HepG2 (cell line): ENCODE data around the gene SSX5. TPM values are rescaled to one million over a fixed set of nuclear protein-coding genes. Genes with fewer than 3 reads are reported as not detected.

Source experiments
- ATAC-seq: fragments of 200-7000 bp; cut with Tn5 transposase; 3 replicates; pipeline ENCODE4 v1.9.1; 2020; ENCODE audit warnings: mild to moderate bottlenecking, moderate library complexity
- BruUV-seq: library from RNA; stranded (reverse); fragments of 400-500 nt; replicated peaks from 2 replicates; lab custom pipeline; 2021; lab: Mats Ljungman, UMichigan
- CTCF ChIA-PET: fragments of 300-600 bp; formaldehyde crosslinking; extraction: SDS; loops from one replicate; lab custom pipeline; 2021; ENCODE audit warnings: low total read pairs, inconsistent platforms, low intra/inter-chr PET ratio; lab: Yijun Ruan, JAX
- POLR2A ChIA-PET: fragments of 350-600 bp; sonication (Branson Sonifier 250); formaldehyde crosslinking; loops from one replicate; lab custom pipeline; 2020; ENCODE audit warnings: antibody characterized with exemption, inconsistent platforms; lab: Yijun Ruan, JAX
- DNase-seq: peaks from one replicate; pipeline ENCODE4 v3.0.0-alpha.2; 2015; ENCODE audit warnings: low spot score
- FAIRE-seq: peaks from 3 replicates; lab custom pipeline; 2011; peaks lifted over from hg19 to GRCh38; lab: Jason Lieb, UNC
- H2AFZ ChIP-seq: one replicate; pipeline ENCODE4 v1.6.1; 2011; ENCODE audit warnings: low read length, inconsistent platforms
- H3K27ac ChIP-seq: fragments of 300-600 bp; 3 replicates; pipeline ENCODE4 v1.8.0; 2011; ENCODE audit warnings: mixed run types, mild to moderate bottlenecking, mixed read lengths, low read length, inconsistent platforms; ENCODE audit not compliant: insufficient read depth; ENCODE audit errors: extremely low read length
- H3K27me3 ChIP-seq, 2 experiments: fragments of 200-600 bp in 1 of 2; 2 replicates in 1 of 2; 3 replicates in 1 of 2; pipeline versions ENCODE4 v1.6.0 to v1.8.0; 2011; ENCODE audit warnings: low read length in 2 of 2, mild to moderate bottlenecking in 2 of 2, moderate library complexity in 2 of 2, inconsistent platforms in 1 of 2; ENCODE audit not compliant: insufficient read depth in 2 of 2, control insufficient read depth in 1 of 2
- H3K36me3 ChIP-seq, 2 experiments: fragments of 200-600 bp in 1 of 2; replicated peaks in 1 of 2; 2 replicates in 1 of 2; 3 replicates in 1 of 2; pipeline versions ENCODE4 v1.5.1 to v1.8.0; 2011; ENCODE audit warnings: low read length in 2 of 2, inconsistent platforms in 1 of 2; ENCODE audit not compliant: insufficient read depth in 2 of 2, control insufficient read depth in 1 of 2
- H3K4me1 ChIP-seq: 2 replicates; pipeline ENCODE4 v1.5.1; 2012; ENCODE audit warnings: low read length, inconsistent platforms; ENCODE audit not compliant: insufficient read depth
- H3K4me2 ChIP-seq: 2 replicates; pipeline ENCODE4 v1.6.0; 2011; ENCODE audit warnings: low read depth, low read length, inconsistent platforms
- H3K4me3 ChIP-seq, 3 experiments: fragments of 200-600 bp in 1 of 3; sonication (generic), shearing (Covaris generic) in 1 of 3; replicated peaks in 1 of 3; 2 replicates each; pipeline ENCODE4 v1.5.1; 2011 to 2016; ENCODE audit warnings: low read length in 3 of 3, inconsistent platforms in 2 of 3, low read depth in 2 of 3, mild to moderate bottlenecking in 2 of 3, control low read depth in 1 of 3, mixed read lengths in 1 of 3; ENCODE audit not compliant: insufficient read depth in 1 of 3
- H3K79me2 ChIP-seq: one replicate; pipeline ENCODE4 v1.6.1; 2011; ENCODE audit warnings: low read length, inconsistent platforms; ENCODE audit not compliant: insufficient read depth
- H3K9ac ChIP-seq: 2 replicates; pipeline ENCODE4 v1.6.0; 2011; ENCODE audit warnings: mild to moderate bottlenecking, low read depth, low read length, inconsistent platforms; ENCODE audit not compliant: insufficient read depth
- H3K9me3 ChIP-seq: 2 replicates; pipeline ENCODE4 v1.5.1; 2012; ENCODE audit warnings: mild to moderate bottlenecking, low read length
- H4K20me1 ChIP-seq: 2 replicates; pipeline ENCODE4 v1.6.0; 2011; ENCODE audit warnings: inconsistent platforms, mild to moderate bottlenecking, low read length, moderate library complexity; ENCODE audit not compliant: insufficient read depth
- ERF ChIP-seq: IDR thresholded peaks from 2 replicates; pipeline ENCODE4 v1.6.1; 2018; ENCODE audit warnings: missing biosample characterization, missing genetic modification reagents
- ETV5 ChIP-seq: IDR thresholded peaks from 2 replicates; pipeline ENCODE4 v1.6.1; 2018; ENCODE audit warnings: missing biosample characterization, missing genetic modification reagents, inconsistent platforms, borderline replicate concordance
- FIP1L1 ChIP-seq: fragments of 200-400 bp; formaldehyde crosslinking; IDR thresholded peaks from 2 replicates; pipeline ENCODE4 v1.6.1; 2018; ENCODE audit warnings: low read depth, mild to moderate bottlenecking, low read length, moderate library complexity, borderline replicate concordance; ENCODE audit not compliant: insufficient read depth
- FLYWCH1 ChIP-seq: sonication (generic); formaldehyde crosslinking; IDR thresholded peaks from 2 replicates; pipeline ENCODE4 v1.8.1; 2023; ENCODE audit warnings: mild to moderate bottlenecking, missing genetic modification reagents
- GABPA ChIP-seq, 2 experiments: IDR thresholded peaks; 2 replicates each; pipeline ENCODE4 v1.6.1; 2011 to 2016; ENCODE audit warnings: low read depth in 2 of 2, low read length in 1 of 2, missing biosample characterization in 1 of 2, missing genetic modification characterization in 1 of 2
- HNRNPL ChIP-seq: fragments of 200-400 bp; formaldehyde crosslinking; IDR thresholded peaks from 2 replicates; pipeline ENCODE4 v1.6.1; 2017; ENCODE audit warnings: mild to moderate bottlenecking, low read depth, low read length
- KDM6A ChIP-seq: IDR thresholded peaks from 2 replicates; pipeline ENCODE4 v1.6.1; 2016; ENCODE audit warnings: low read depth
- PHF20 ChIP-seq: sonication (generic); formaldehyde crosslinking; IDR thresholded peaks from 2 replicates; pipeline ENCODE4 v1.5.0; 2020; ENCODE audit warnings: mild to moderate bottlenecking, missing genetic modification reagents
- RFXAP ChIP-seq: sonication (generic); formaldehyde crosslinking; IDR thresholded peaks from 2 replicates; pipeline ENCODE4 v1.4.0; 2020; ENCODE audit warnings: missing genetic modification reagents, borderline replicate concordance
- SATB2 ChIP-seq: sonication (generic); formaldehyde crosslinking; IDR thresholded peaks from 2 replicates; pipeline ENCODE4 v1.5.0; 2020; ENCODE audit warnings: missing genetic modification reagents
- SRF ChIP-seq: IDR thresholded peaks from 2 replicates; pipeline ENCODE4 v1.6.1; 2011; ENCODE audit warnings: mild to moderate bottlenecking, low read depth, low read length, moderate library complexity
- ZMYM3 ChIP-seq: sonication (generic); formaldehyde crosslinking; IDR thresholded peaks from 2 replicates; pipeline ENCODE4 v1.5.1; 2020; ENCODE audit warnings: mild to moderate bottlenecking, missing genetic modification reagents
- ZNF343 ChIP-seq: sonication (generic); formaldehyde crosslinking; IDR thresholded peaks from 2 replicates; pipeline ENCODE4 v1.4.0; 2020; ENCODE audit warnings: mild to moderate bottlenecking, missing genetic modification reagents
- ZNF570 ChIP-seq: sonication (generic); formaldehyde crosslinking; IDR thresholded peaks from 2 replicates; pipeline ENCODE4 v1.4.0; 2020; ENCODE audit warnings: mild to moderate bottlenecking, missing genetic modification reagents, borderline replicate concordance
- WGBS: methylation state at CpG from one replicate; pipeline ENCODE4 v1.1.6; 2017; ENCODE audit warnings: low lambda C conversion rate; 5-methylcytosine and 5-hydroxymethylcytosine counted together
- in situ Hi-C: cut with HindIII; loops from 2 replicates; pipeline ENCODE4 v1.10.0; 2017; ENCODE audit warnings: low pct_unique_long_range_greater_than_20kb; ENCODE audit not compliant: extremely low pct_ligation_motif_present
- intact Hi-C: fragments of 100-400 bp; cut with micrococcal nuclease; formaldehyde crosslinking; loops from one replicate; pipeline ENCODE4 v1.10.0; 2022; ENCODE audit not compliant: unreplicated experiment
- polyA plus RNA-seq, 8 experiments: library from polyadenylated mRNA; depleted of rRNA in 3 of 8; stranded (reverse) in 7 of 8; unstranded in 1 of 8; fragments of >200 nt; fragmentation: Illumina TruSeq in 4 of 8; extraction: Trizol in 4 of 8; gene quantifications; 2 replicates each; pipeline versions ENCODE4 v1.2.1 to v1.2.3, GENCODE V29; 2011 to 2016; ENCODE audit warnings: low read depth in 4 of 8, missing spikeins in 1 of 8, mixed read lengths in 1 of 8; ENCODE audit not compliant: insufficient read depth in 1 of 8
- total RNA-seq, 5 experiments: library from RNA; depleted of rRNA; stranded (reverse); fragments of >200 nt; fragmentation: Illumina TruSeq; extraction: Trizol; gene quantifications; 2 replicates each; pipeline ENCODE4 v1.2.3, GENCODE V29; 2016; ENCODE audit warnings: low read depth in 1 of 5
- TF ChIP-seq, protein P1 (sequence below): sonication (generic); IDR thresholded peaks from 2 replicates; pipeline ENCODE4 v1.6.1; 2016; ENCODE audit warnings: low read depth, borderline replicate concordance
- TF ChIP-seq, protein P2 (sequence below): sonication (generic); formaldehyde crosslinking; IDR thresholded peaks from 2 replicates; pipeline ENCODE4 v1.4.0; 2020; ENCODE audit warnings: missing genetic modification reagents, borderline replicate concordance
- TF ChIP-seq, protein P3 (sequence below): sonication (generic); formaldehyde crosslinking; IDR thresholded peaks from 2 replicates; pipeline ENCODE4 v1.4.0; 2020; ENCODE audit warnings: missing genetic modification reagents; ENCODE audit errors: not compliant biosample characterization

The SSX5 gene
- total and polyA plus RNA-seq, 2 of the 13 experiments (the other 11 are each of a cell fraction or from before 2014, with no cell fraction given), result not detected

DNA sequence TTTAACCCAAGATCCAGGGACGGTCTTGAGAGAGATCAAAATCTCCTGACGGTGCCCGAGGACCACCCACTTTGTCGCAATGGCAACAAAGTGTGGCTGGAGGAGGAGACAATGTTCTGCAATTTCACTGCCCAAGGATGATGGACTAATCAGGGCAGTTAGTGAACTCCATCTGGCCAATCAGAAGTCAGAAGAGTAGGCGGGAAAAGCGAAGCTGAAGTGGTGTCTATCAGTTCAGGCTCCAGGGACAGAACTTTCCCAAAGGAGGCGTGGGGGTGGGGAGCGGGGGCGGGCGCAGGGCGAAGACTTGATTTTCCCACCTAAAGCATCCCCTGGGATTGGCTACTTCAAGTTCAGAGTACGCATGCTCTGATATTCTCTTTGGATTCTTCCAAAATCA is 40.6 kb downstream of the SSX5 start:
- Histone ChIP-seq H3K9me3 (no peaks in the 10 kb centered on the region), H3K4me1 (no peaks in the 10 kb centered on the region), H3K79me2 (no peaks in the 10 kb centered on the region), H4K20me1 (no peaks in the 10 kb centered on the region), H3K4me3 (no peak overlapping the region), H3K4me2 (no peak overlapping the region), H3K36me3 (no peaks in the 10 kb centered on the region), H2AFZ (no peak overlapping the region), H3K27me3 (peaks cover 0 to 1% of the 10 kb centered on the region in 2 experiments; a peak in 1 of 5 replicates), H3K27ac (no peak overlapping the region), H3K9ac (no peak overlapping the region)
- ChIA-PET POLR2A (no interaction called here), CTCF (no interaction called here)
- in situ Hi-C loops, result no loop called here
- WGBS, result 33% methylated on average over 3 of the region's 12 CpGs
- DNase-seq (no peak), FAIRE-seq (no peak), ATAC-seq (no peak)
- intact Hi-C loops, result no loop called here
- no peak for TF ChIP-seq KDM6A (CRISPR knock-in tag)
- no peak for TF ChIP-seq ERF (CRISPR knock-in tag)
- TF ChIP-seq, protein P1, sequence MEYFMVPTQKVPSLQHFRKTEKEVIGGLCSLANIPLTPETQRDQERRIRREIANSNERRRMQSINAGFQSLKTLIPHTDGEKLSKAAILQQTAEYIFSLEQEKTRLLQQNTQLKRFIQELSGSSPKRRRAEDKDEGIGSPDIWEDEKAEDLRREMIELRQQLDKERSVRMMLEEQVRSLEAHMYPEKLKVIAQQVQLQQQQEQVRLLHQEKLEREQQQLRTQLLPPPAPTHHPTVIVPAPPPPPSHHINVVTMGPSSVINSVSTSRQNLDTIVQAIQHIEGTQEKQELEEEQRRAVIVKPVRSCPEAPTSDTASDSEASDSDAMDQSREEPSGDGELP, result no peak
- no peak for TF ChIP-seq FLYWCH1 (CRISPR knock-in tag)
- TF ChIP-seq SRF, result no peak
- TF ChIP-seq FIP1L1, result no peak
- no peak for TF ChIP-seq GABPA (IDR thresholded peaks at IDR 0.05; ENCODE audit: low read depth, low read length)
- no peak for TF ChIP-seq GABPA (CRISPR knock-in tag; IDR thresholded peaks at IDR 0.05; ENCODE audit: low read depth)
- no peak for TF ChIP-seq HNRNPL
- no peak for TF ChIP-seq PHF20 (CRISPR knock-in tag)
- no peak for TF ChIP-seq ZNF343 (CRISPR knock-in tag)
- TF ChIP-seq, protein P2, sequence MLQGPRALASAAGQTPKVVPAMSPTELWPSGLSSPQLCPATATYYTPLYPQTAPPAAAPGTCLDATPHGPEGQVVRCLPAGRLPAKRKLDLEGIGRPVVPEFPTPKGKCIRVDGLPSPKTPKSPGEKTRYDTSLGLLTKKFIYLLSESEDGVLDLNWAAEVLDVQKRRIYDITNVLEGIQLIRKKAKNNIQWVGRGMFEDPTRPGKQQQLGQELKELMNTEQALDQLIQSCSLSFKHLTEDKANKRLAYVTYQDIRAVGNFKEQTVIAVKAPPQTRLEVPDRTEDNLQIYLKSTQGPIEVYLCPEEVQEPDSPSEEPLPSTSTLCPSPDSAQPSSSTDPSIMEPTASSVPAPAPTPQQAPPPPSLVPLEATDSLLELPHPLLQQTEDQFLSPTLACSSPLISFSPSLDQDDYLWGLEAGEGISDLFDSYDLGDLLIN (CRISPR knock-in tag), result no peak
- no peak for TF ChIP-seq RFXAP (CRISPR knock-in tag)
- TF ChIP-seq ZNF570 (CRISPR knock-in tag), result no peak
- TF ChIP-seq SATB2 (CRISPR knock-in tag), result no peak
- TF ChIP-seq ZMYM3, result no peak
- TF ChIP-seq ETV5 (CRISPR knock-in tag), result no peak
- TF ChIP-seq, protein P3, sequence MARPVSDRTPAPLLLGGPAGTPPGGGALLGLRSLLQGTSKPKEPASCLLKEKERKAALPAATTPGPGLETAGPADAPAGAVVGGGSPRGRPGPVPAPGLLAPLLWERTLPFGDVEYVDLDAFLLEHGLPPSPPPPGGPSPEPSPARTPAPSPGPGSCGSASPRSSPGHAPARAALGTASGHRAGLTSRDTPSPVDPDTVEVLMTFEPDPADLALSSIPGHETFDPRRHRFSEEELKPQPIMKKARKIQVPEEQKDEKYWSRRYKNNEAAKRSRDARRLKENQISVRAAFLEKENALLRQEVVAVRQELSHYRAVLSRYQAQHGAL, result no peak
- BruUV-seq, result no TSS peak
